ENCODE results near the gene EIF3D.
"Not testable (repeated sequence)": the region's sequence is repeated elsewhere in the genome, so short reads cannot be mapped to it uniquely, and the experiment has no call there.

The EIF3D gene

DNA sequence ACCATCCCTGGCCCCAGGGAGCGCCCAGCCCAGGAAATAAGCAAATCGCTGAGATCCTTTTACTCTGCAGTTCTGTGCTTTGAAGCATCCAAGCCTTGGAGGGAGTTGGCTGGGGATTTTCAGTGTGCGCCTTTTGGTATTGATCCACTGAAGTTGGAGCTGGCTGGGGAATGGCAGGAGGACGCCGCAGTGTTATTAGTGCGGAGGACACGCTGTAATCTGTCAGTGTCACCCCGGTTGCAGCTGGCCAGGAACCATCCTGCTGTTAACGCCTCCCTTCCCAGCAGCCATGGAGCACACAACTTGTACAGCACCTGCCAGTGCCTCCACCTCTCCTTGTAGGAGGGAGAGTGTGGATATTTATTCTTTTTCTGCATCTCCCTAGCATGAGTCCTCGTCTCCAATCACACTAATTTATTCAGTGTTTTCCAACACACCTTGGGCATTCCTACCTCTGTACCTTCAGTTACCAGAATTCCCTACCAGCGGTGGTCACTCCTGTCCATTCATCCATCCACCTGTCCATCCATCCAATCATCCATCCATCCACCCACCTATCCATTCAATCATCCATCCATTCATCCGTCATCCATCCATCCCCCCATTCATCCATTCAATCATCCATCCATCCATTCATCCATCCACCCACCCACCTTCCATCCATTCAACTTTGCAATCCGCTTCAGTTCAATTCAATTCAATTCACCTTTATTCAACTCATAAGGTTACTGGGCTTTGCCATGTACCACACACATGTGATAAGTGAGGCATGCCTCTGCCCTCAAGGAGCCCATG lies 21.9 kb upstream of the EIF3D start:
- no peak for DNase-seq (ENCODE audit: low spot score)

DNA sequence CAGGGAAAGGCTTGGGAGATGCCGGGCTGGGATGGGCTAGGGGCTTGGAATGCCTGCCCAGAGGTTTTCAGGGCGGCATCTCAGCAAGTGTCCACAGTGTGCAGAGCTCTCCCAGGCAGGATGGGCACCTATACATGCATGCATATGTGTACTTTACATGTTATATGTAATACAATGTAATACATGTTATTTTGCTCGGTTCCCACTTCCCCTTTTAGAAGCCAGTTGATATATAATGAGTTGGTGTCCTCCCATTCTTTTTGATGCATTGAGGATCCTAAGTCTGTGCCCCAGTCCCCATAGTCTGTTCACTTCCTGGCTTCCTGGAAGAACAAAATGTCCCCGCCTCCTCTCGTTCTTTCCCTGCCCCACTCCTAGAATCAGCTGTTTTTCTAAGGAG lies 20.1 kb upstream of the EIF3D start:
- no peak for DNase-seq (ENCODE audit: low spot score)

DNA sequence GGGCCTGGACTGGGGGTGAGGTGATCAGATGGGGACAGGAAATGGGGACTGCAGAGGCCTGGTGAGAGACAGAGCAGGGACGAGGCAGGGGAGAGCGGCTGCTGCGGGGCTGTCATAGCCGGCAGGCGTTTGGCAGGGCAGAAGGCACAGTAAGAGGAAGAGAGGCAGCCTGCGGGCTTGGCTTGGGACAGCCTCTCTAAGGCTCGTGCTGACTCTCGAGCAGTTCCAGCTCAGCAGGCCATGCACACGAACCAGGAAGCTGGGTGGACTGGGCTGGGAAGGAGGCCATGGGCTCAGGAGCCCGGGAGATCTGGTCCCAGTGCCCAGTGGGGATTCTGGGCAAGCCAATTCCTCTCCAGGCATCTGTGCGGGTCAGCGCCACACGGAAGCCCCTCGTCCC lies 19.6 kb upstream of the EIF3D start:
- no peak for DNase-seq (ENCODE audit: low spot score)

DNA sequence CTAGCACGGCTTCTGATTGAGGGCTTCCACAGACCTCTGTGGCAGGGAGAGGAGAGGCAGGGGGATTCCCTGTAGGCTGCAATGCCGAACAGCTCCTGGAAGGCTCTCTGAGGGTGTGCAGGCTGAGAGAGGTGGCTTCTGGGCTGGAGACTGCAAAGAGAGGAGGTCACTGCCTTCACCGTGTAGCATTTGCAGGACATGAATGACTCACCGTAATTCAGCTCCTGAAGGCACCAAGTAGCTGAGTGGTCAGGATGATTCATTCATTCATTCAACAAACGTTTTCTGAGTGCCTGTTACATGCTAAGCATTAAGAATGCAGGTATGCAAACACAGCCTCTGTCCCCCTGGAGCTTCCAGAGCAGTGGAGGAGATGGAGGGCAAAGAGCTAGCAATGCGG lies 18.0 kb upstream of the EIF3D start:
- DNase-seq (ENCODE audit: low spot score) = peak; percentile 56

DNA sequence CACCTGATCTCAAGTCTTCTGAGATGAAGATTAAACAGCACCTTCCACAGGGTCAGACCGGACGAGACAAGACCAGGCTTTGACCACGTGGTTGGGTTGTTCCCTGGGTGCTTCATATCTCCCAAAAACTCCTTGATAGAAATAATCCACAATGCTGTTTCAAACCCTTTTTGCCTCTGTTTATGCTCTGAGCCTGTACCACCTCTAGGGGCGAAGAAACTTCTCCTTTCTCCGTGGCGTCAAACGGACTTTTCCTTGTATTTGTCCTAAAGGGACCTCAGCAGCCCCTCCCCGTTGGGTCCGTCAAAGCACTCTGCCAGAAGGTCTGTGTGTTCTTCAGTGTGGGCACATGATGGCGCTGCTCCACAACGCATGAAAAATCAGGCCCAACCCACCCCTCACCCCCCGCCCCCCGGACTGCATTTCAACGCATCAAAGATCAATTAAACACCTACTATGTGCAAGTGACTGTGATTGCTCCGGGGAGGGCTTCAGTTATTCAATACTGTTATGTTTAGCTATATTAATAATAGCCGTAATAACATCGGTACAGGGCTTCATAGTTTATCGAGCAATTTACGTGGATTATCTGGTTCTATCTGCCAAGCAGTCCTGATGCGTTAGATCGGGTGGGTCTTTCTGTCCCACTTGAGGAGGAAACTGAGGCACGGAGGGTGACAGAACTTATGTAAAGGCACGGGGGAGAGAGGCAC lies 17.3 kb upstream of the EIF3D start:
- peak; percentile 71 for DNase-seq (ENCODE audit: low spot score)

DNA sequence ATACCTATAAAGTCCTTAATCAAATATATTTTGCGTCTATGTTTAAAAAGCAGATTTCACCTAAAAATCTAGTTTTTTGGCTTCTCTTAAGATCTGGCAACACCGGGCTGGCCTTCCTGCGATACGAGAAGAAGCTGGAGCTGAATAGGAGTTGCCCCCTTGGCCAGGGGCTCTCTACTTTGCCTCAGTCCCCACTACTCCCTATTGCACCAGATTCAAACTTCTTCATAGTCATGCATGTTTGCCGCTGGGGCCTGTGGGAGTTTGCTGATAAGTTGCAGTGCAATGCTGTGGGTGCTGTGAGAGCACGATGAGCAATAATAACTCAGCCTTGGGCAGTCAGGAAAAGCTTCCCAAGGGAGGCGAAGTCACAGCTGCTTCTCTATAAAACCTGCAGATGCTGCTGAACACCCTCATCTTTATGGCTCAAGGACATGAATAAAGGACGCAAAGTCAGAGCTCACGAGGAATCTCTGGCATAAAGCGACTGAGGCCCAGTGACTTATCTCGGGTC lies 15.2 kb upstream of the EIF3D start:
- DNase-seq (ENCODE audit: low spot score) = no peak

DNA sequence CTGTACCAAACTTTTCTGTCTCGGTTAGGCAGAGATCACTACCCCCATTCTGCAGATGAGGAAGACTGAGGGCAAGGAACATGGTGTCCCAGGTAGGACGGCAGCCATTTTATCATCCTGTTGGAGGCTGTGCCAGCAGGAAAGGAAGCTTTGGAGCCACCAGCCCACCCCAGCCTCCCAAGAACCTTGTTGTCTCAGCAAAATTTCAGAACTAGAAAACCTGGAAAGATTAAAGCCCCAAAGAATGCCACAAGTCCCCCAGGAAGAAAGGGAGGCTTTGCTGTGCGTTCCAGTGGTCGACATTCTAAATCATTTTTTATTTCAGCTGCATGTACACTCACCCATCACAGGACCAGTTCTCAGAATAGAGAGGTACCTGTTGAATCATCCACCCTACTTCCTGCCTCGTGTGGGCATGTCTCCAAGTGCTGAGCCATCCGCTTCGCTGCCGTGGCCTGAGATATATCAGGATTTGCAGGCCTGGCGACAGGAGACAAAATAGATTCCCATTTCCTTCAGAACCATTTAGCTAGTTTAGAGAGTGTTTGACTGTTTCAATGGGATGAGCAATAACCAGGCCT lies 13.0 kb upstream of the EIF3D start:
- DNase-seq (ENCODE audit: low spot score) = peak; percentile 78

DNA sequence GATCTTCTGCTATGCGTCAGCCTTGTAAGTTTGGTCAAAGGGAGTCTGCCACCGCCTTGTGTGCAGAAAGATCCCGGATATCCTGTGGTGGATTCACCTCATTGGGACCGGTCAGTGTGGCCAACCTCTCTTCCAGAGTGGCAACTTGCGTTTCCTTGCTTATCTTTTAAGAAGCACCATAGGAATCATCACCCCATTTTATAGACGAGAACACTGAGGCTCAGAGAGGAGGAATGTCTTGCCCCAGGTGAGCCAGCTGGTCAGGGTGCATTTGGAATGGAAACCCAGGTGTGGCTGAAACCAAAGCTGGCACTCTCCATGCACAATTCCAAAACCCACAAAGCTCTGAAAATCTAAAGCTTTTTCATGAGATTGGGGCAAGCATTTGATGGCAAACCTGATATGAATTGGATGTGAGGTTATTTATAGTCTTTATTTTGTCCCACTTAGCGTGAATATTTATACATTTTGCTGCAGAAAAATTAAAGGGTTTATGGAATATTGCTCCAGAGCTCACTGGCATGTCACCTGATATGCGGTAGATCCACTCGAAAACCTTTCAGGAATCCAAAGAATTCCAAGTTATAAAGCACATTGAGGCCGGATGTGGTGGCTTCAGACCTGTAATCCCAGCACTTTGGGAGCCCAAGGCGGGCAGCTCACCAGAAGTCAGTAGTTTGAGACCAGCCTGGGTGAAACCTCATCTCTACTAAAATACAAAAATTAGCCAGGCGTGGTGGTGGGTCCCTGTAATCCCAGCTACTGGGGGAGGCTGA lies 12.1 kb upstream of the EIF3D start:
- DNase-seq (ENCODE audit: low spot score) = no peak

DNA sequence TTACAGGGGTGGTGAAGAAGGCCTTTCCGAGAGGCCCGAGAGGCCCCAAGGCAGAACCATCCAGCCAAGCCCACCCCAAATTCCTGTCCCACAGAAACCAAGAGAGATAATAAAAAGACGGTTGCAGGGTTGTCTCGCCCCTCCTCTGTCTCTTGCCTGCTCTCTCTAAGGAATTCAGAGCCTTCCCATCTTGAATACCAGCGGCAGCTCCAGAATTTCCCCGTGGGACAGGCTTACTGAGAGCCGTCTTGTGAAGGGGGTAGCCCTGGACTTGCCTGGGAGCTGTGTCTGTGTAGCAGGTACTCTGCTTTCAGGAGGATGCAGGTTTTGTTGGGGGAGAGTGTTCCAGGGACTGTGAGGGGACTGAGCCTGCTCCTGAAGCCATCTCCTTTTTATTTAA lies 9.6 kb upstream of the EIF3D start:
- DNase-seq (ENCODE audit: low spot score) = no peak

DNA sequence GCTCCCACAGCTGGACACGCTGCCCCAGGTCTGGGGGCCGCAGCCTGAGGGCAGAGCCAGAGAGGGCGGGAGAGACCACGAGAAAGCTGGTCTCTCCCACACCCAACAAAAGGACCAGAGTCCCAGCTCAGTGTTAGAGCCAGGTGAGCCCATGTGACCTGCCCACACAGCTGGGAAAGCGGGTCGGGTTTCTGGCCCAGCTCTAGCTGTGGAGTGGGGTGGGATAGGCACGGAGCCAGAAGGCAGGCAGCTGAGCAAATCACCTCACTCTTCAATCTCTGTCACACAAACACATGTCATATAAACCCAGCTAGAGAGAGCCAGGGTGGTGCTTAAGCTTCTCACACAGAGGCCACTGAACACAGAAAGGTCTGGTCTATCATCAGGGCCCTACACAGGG lies 7.8 kb upstream of the EIF3D start:
- no peak for DNase-seq (ENCODE audit: low spot score)

DNA sequence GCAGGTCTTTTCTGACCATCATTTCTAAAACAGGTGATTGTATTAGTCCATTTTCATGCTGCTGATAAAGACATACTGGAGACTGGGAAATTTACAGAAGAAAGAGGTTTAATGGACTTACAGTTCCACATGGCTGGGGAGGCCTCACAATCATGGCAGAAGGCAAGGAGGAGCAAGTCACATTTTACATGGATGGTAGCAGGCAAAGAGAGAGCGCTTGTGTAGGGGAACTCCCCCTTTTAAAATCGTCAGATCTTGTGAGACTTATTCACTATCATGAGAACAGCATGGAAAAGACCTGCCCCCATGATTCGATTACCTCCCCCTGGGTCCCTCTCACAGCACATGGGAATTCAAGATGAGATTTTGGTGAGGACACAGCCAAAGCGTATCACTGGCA lies 4.4 kb upstream of the EIF3D start:
- not testable (repeated sequence) for DNase-seq (ENCODE audit: low spot score)

DNA sequence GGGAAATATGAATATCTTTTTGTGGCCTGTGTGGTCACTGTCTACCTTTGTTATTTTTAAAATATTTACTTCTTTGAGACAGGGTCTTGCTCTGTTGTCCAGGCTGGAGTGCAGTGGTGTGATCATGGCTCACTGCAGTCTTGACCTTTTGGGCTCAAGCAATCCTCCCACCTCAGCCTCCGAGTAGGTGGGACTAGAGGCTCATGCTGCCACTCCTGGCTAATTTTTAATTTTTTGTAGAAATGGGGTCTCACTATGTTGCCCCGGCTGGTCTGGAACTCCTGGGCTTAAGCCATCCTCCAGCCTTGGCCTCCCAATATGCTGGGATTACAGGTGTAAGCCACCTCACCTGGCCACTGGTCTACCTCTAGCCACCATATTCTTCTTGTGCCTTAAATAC lies 3.5 kb upstream of the EIF3D start:
- DNase-seq (ENCODE audit: low spot score) = no peak

DNA sequence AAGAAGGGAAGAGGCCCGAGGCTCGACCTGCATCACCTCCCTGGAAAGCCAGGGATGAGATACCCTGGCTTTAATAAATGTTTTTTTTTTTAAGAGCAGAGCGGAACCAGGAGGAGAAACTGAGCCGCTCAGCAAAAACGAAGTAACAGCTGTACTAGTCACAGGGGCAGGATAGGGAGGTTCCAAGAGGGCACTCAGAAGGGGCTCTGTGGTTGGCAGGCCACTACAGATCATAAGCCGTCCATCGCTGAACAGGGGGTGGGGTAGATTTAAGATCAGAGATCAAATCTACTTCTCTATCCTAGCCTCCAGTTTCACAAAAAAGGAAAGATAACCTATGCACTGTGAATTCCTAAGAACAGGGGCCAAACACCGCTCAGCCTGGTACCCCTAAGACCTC lies 625 bp downstream of the EIF3D start:
- no peak for DNase-seq (ENCODE audit: low spot score)

DNA sequence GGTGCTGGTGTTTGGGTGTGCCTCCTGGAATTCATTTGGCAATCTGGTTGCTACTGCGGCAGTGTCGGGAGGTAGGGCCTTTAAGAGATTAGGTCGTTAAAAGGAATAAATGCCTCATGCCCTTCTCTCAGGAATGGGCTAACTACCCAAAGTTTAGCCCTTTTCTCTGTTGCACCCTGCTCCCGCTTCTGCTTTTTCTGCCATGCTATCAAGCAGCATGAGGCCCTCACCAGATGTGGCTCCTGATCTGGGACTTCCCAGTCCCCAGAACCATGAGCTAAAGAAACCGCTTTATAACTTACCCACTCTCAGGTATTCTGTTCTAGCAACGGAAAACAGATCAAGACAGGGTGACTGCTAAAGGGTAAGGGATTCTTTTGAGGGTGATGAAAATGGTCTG lies 6.3 kb downstream of the EIF3D start:
- no peak for DNase-seq (ENCODE audit: low spot score)

DNA sequence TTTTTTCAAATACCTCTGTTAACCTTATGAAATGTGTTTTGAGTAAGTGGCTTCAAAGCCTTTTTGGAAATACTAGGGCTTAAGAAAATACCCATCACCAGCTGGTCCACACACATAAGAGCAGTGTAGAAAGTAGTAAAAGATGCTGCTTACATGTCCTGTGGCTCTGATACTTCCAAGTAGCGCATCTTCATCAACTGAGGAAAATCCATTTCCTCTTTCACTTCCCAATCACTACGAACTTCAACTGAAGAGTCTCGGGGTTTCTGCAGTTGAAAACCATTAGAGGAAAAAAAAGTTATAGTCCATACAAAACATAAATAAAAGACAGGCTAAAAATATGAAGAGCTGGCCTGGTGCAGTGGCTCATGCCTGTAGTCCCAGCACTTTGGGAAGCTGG lies 8.5 kb downstream of the EIF3D start:
- DNase-seq (ENCODE audit: low spot score) = no peak

DNA sequence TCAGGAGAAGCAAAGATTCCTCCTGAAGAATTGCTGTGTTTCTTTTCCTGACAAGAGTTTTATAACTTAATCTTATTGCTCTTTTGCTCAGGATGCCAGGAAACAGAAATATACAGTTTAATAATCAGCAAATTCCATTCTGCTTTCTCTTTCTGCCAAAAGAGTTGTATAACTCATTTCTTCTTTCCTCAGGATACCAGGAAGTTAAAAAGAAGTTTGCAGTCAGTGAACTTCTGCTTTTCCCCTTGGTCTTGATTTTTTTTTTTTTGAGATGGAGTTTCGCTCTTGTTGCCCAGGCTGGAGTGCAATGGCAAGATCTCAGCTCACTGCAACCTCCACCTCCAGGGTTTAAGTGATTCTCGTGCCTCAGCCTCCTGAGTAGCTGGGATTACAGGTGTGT lies 9.1 kb downstream of the EIF3D start:
- DNase-seq (ENCODE audit: low spot score) = not testable (repeated sequence)

DNA sequence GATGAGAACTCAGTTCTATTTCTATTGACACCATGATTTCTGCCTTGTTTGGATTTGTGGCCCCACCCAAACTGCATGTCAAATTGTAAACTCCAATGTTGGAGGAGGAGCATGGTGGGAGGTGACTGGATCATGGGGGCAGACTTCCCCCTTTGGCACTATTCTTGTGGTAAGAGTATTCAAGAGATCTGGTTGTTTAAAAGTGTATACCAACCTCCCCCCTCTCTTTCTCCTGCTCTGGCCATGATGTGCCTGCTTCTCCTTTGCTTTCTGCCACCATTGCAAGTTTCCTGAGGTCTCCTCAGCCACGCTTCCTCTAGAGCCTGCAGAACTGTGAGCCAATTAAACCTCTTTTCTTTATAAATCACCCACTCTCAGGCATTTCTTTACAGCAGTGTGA lies 14.2 kb downstream of the EIF3D start:
- DNase-seq (ENCODE audit: low spot score) = no peak

DNA sequence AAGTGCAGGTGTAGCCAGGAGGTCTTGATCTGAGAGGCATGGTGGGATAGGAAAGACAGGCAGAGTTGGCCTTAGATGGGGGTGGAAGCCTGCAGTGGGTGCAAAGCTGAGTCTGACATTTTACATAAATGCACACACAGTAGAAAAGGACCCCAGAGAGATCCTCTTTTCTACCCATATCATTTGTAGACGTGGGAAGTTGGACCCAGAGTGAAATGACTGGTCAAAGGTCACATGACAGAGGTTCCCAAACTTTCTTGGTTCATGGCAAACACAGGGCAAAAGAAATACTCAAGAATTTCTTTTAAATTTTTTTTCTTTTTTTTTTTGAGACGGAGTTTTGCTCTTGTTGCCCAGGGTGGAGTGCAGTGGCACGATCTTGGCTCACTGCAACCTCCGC lies 16.0 kb downstream of the EIF3D start:
- DNase-seq (ENCODE audit: low spot score) = no peak

DNA sequence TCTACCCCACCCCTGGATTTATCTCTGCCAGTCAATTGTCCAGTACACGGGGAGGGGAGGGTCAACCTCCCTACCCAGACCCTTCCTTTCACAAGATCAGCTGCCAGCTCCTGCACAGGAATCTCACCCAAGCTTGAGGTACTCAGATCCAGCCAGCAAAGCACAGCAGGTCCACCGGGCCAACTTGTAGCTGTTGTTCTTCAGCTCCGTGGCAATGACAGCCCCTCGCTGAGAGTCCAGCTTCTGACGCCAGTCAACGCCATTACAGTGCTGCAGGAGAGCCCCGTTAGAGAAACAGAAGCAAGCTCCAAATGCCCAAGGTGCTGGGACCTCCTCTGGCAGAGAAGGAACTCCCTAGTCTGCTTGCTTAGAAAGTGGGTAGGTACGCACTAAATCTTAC lies 16.6 kb downstream of the EIF3D start:
- DNase-seq (ENCODE audit: low spot score) = no peak

DNA sequence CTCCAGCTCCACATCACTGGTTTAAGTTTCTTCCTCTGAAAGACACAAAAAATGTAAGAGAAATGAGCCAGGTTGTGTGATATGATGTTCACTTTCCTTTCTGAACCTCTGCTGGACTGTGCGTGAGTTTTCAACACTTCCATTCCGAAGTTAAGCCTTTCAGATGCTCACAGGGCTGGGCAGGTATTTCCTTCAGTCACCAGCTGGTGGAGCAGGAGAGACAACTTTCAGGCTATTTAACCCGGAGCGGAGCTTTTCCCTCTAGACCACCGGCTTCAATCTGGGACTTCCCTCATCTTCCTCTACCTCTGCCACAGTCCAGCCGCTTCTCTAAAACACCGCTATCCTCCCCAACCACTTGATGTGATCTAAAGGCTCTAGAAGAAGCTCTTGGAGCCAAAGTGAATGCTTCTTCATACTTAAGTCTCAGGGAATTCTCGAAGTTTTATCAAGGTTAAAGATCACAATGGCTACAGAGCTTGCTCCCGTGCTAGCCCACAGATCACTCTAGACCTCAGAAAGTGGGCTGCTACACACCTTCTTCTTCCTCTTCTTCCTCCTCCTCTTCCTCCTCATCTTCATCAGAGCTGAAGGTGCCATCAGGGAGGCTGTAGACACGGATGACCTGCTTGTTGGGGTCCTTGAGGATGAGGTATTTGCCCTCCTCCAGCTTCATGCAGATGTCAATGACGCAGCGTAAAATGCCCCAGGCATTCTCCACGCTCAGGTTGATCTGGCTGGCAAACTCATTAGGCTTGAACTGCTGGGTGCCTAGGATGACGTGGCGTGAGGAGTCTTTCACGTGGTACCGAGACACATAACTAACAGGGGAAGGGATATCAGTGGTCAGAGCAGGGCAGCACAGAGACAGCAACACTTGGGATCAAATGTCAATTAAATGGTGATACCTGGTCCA lies 17.7 kb downstream of the EIF3D start:
- peak; percentile 65 for DNase-seq (ENCODE audit: low spot score)

DNA sequence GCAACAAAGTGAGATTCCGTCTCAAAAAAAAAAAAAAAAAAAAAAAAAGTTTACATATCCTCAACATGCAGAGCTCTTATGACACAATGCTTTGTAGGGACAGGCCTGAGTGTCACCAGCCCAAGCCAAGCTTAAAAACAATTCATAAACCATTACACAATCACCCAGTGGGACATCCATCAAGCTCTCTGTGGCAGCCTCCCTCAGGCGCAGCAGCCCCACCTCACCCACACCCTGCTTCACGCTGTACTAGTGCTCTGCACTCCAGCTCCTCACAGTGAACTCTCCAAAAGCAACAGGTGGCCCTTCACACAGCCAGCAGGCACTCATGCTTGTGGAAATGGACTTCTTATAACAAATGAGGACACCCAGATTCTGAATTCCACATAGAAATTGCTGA lies 18.6 kb downstream of the EIF3D start:
- no peak for DNase-seq (ENCODE audit: low spot score)

All from GM03348 (cell line).